Osteocyte (in vitro differentiated cells): ENCODE results near the gene WNT5A. TPM values are rescaled to one million over a fixed set of nuclear protein-coding genes. Genes with fewer than 3 reads are reported as not detected.

Experiments
- DNase-seq: peaks from one replicate; pipeline ENCODE4 v3.0.0; 2021; ENCODE audit warnings: mixed read lengths; ENCODE audit not compliant: unreplicated experiment; ENCODE audit errors: extremely low spot score
- H3K27ac Mint-ChIP-seq: one replicate; pipeline ENCODE4 v1.8.0; 2021; ENCODE audit warnings: mild to moderate bottlenecking, mixed read lengths; ENCODE audit not compliant: unreplicated experiment
- H3K27me3 Mint-ChIP-seq: one replicate; pipeline ENCODE4 v1.8.0; 2021; ENCODE audit warnings: mixed read lengths; ENCODE audit not compliant: unreplicated experiment
- H3K36me3 Mint-ChIP-seq: one replicate; pipeline ENCODE4 v1.8.0; 2021; ENCODE audit warnings: mixed read lengths; ENCODE audit not compliant: unreplicated experiment
- H3K4me1 Mint-ChIP-seq: one replicate; pipeline ENCODE4 v1.8.0; 2021; ENCODE audit warnings: mixed read lengths; ENCODE audit not compliant: unreplicated experiment
- H3K4me3 Mint-ChIP-seq: one replicate; pipeline ENCODE4 v1.8.0; 2021; ENCODE audit warnings: mild to moderate bottlenecking, moderate library complexity, mixed read lengths; ENCODE audit not compliant: unreplicated experiment
- H3K9me3 Mint-ChIP-seq: one replicate; pipeline ENCODE4 v1.8.0; 2021; ENCODE audit warnings: mixed read lengths; ENCODE audit not compliant: unreplicated experiment
- total RNA-seq: library from RNA; stranded (reverse); gene quantifications from 2 replicates; pipeline ENCODE4 v1.2.1, GENCODE V29; 2021
- TF ChIP-seq, protein P1 (sequence below): fragments of 200-600 bp; sonication (generic); IDR thresholded peaks from 2 replicates; pipeline ENCODE4 v1.5.0; 2021; ENCODE audit warnings: antibody characterized with exemption, mild to moderate bottlenecking, moderate library complexity

Gene WNT5A
- total RNA-seq, 1 donor from 2014 or later, result 30.4 TPM

DNA sequence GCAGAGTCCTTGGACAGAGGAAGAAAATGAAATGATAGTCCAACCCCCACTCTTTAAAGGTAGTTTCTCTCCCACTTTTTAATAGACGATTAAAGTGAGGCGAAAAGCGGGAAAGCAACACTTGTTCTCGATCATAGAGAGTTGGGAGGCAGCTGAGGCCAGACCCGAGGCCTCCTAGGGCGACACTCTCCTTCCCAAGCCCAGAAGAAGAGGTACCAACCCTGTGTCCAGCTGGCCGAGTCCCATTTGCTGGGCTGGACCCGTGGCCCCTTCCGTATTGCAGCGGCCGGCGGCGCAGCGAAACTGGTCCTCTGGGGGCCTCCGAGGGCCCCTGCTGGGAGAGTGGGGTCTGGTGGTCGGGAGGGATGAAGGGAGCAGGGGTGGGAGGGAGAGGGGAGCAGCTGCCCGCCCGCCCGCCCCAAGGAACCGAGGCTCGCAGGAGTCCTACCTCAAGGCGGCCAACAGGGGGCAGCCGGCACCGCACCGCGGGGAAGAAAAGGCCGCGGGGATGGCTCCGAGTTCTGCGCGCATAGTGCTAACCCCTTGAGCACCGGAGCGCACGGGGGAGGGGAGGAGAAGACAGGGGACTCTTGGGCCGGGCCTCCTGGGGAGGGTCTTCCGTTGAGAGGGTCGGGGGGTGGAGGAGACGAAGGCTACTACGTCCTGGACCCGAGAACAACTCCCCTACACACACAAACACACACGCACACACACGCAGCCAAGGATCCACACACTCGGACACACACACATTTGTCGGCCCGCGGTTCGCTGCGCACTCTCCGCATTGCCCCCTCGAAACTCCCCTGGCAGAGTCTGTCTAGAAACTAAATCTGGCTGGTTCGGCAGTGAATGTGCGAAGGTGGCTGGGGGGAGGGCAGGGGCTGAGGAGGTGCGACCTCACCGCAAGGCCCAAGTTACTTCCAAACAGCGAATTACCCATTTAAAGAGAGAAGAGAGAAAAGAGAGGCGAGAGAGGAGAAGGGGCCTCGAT lies 2.0 kb downstream of the WNT5A start:
- Mint-ChIP-seq H3K4me1 (peaks cover 63% of the 10 kb centered on the region), H3K27me3 (no peaks in the 10 kb centered on the region), H3K4me3 (peak overlapping the region; percentile 96), H3K27ac (peak overlapping the region; percentile 92), H3K9me3 (no peaks in the 10 kb centered on the region), H3K36me3 (no peaks in the 10 kb centered on the region)
- peak; percentile 93 for DNase-seq
- TF ChIP-seq, protein P1, sequence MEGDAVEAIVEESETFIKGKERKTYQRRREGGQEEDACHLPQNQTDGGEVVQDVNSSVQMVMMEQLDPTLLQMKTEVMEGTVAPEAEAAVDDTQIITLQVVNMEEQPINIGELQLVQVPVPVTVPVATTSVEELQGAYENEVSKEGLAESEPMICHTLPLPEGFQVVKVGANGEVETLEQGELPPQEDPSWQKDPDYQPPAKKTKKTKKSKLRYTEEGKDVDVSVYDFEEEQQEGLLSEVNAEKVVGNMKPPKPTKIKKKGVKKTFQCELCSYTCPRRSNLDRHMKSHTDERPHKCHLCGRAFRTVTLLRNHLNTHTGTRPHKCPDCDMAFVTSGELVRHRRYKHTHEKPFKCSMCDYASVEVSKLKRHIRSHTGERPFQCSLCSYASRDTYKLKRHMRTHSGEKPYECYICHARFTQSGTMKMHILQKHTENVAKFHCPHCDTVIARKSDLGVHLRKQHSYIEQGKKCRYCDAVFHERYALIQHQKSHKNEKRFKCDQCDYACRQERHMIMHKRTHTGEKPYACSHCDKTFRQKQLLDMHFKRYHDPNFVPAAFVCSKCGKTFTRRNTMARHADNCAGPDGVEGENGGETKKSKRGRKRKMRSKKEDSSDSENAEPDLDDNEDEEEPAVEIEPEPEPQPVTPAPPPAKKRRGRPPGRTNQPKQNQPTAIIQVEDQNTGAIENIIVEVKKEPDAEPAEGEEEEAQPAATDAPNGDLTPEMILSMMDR, result peak; percentile 84

DNA sequence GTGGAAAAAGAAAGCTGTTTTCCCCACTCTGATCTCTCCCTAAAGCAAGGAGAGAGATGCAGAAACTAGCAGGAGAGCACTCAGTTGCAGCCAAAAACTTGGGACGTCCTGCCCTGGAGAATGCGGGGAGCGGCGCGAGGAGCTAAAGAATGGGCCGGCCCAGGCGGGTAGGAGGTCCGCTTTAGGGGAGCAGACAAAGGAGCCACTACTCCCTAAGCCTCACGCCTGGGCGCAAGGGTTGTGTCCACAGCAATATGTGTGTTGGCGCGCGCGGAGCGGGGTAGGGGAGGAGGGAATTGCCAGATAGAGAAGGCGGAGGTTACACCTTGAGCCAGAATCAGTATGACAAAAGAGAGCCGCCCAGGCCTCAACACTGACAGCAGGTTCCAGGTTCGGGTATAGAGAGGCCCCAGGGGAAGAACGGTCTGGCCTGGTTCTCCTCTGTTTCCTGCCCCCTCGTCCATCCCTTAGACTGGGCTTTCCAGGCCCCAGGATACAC lies 2.9 kb downstream of the WNT5A start:
- no peaks in the 10 kb centered on the region for H3K9me3 Mint-ChIP-seq
- H3K27ac Mint-ChIP-seq, result peak overlapping the region; percentile 56
- H3K4me1 Mint-ChIP-seq, result peaks cover 56% of the 10 kb centered on the region
- peak overlapping the region; percentile 96 for H3K4me3 Mint-ChIP-seq
- TF ChIP-seq, protein P1, result no peak
- H3K36me3 Mint-ChIP-seq, result peaks cover 4% of the 10 kb centered on the region
- DNase-seq, result no peak
- H3K27me3 Mint-ChIP-seq, result no peaks in the 10 kb centered on the region

DNA sequence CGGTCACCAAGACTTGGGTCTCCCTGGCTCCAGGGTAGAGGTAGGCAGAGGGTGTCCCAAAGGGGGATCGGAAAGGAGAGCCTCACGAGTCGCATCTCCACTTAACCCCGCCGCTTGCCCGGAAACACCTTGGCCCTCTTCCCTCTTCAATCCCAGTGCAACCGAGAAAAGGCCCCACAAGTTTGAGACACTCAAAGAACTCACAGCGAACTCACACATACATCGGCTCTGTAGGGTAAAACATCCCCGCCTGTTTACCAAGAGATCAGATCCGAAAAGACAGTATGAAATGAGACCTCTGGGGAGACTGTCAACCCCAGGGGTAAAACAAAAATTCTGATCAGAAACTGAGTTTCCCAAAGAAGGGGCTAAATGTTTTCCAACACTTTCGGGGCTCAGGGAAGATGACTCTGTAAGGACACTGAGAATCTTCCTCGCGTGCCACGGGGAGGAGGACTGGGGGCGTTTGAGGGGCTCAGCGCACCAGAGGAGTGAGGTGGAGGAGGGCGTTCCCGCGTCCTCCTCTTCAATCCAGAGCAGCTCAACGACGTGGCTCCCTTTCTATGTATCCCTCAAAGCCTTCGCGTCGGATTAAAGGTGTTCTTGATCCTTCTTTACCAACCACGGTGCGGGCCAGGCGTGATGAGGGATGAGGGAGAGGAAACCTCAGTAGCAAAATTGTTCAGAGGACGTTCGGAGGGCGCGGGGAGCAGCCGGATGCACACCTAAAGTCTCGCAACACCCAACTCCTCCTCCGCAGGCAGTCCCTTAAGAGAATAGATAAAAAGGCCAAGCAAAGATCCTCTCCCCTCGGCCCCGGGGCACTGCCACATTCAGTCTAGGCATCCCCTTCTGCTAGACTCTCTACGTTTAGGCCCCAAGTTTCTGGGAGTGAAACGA lies 3.7 kb downstream of the WNT5A start:
- TF ChIP-seq, protein P1, result no peak
- Mint-ChIP-seq H3K4me3 (peak overlapping the region; percentile 96), H3K4me1 (peaks cover 50% of the 10 kb centered on the region), H3K36me3 (peaks cover 4% of the 10 kb centered on the region), H3K27ac (peak overlapping the region; percentile 56), H3K27me3 (no peaks in the 10 kb centered on the region), H3K9me3 (no peaks in the 10 kb centered on the region)
- no peak for DNase-seq

DNA sequence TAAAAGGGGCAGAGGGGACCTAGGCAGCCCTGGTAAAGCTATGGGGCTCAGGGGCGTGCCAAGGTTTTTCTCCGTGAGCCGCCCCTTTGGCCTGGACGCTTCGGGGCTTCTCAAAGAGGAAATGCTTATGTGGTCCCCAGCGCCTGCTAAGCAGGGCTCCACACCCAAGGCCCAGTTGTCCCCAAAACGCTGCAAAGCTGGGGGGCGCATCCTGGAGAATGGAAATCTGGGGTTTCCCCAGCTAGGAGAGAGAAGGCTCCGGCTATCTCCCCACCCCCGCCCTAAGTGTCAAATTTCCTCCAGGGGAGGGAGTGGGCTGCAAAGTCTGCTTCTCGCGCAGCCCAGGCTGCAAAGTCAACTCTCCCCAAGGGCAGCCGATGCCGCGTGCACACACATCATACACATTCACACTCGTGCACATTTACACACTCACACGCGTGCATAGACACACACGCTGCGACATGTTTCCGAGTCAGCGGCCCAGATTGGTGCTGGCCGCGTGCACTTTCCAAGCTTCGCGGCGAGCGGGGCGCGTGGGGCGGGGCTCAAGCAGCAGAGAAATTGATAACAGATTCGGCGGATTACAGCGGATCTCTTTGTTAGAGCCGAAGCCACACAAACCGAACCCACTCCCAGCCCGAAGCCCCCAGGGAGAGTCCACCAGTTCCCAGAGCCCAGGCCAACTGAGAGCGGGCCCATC lies 4.5 kb downstream of the WNT5A start:
- TF ChIP-seq, protein P1, result no peak
- Mint-ChIP-seq H3K4me3 (peak overlapping the region; percentile 73), H3K36me3 (peaks cover 6% of the 10 kb centered on the region), H3K9me3 (no peaks in the 10 kb centered on the region), H3K27me3 (no peaks in the 10 kb centered on the region), H3K4me1 (peaks cover 50% of the 10 kb centered on the region), H3K27ac (peak overlapping the region; percentile 52)
- DNase-seq, result no peak
